Activated T-cell treated with anti-CD3 and anti-CD28 coated beads for 1 hour (primary cell): ENCODE measurements around the gene MST1.

Experiments
- DNase-seq: peaks from one replicate; pipeline ENCODE4 v3.0.0-alpha.2; 2020; ENCODE audit warnings: low read depth

Gene MST1

DNA sequence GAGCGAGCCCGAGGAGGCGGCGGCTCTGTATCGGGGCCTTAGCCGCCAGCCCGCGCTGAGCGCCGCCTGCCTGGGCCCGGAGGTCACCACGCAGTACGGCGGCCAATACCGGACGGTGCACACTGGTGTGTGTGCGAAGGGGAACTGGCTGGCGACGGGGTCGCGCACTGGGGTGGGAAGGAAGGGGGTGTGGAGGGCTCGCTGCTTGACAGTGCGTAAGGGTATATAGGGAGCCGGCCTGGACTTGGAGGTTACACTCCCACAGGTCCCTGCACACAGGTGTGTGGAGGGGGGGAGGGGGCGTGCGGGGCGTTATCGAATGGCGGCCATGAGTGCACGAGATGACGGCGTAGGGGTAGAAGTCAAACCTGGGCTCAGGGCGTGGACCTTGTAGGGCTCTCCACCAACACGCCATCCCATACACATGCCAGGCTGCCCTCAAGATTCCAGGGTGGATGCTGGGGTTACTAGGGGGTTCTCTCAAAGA is 14.7 kb downstream of the MST1 start:
- DNase-seq = peak; percentile 11

DNA sequence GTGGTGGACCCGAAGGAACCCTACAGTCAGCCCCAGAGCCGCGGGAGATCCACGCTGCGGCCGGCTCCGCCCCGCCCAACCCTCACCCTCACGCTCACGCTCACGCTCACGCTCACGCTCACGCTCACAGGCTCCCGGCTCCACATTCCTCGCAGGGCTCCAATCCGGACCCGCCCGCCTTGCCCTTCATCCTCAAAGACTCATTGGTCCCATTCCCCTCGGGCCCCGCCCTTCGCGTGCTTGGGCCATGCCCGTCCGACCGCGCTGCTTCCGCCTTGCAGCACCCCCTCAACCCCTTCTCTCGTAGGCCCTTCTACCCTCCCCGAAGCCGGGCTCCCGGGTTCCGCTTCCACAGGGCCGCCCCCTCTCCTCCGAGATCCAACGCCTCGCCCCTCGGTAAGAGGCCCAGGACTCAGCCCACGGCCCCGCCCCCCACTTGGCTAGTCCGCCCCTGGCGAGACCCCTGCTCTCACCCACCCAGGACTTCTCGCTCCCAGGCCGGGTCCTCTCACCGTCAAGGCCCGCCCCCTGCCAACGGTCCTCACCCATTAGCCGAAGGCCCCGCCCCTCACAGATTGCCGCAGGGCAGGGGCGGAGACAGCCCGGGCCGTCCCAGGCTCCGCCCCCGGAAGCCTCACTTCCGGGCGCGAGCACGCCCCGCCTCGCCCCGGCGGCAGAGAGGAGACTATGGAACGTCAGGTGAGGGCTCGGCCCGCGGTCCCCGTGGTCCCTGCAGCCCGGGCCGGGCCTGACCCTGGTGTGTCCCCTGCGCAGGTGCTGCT is 15.4 kb downstream of the MST1 start, which contains the start of gene APEH:
APEH (plus strand) TSS at position 637 of the 782 bp plus-strand sequence; CDS start at position 688, 51 bp downstream.
- DNase-seq = peak; percentile 95

DNA sequence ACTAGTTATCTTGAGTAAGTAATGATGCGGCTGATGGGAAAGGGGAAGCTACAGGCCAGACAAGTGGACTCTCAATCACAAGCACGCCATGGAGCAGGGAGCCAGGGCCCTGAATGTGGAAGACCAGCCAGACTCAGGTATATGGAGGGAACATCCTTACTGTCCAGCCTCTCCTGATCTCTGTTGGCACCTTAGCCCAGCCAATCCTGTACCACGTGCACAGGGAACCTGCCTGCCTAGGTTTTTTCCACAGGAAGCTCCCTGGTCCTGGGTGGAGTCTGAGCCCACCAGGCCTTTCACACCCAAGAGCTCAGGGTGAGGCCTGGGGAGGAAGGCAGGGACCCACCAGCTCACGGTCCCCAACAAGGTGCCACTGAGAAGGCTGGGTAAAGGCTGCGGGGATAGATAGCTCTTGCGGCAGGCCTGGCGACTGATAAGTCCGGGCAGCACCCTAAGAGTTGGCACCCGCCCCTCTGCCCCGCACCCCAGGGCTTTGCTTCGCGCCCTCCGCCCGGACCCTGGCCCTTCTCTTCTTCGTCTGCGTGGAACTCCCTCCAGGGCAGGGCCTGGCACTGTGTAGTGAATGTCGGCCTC is 16.1 kb downstream of the MST1 start:
- DNase-seq = no peak

- DNase-seq = peak; percentile 58
These were observed 17.7 kb downstream of the MST1 start for GRCh38 chr3:49671291-49672288.

DNA sequence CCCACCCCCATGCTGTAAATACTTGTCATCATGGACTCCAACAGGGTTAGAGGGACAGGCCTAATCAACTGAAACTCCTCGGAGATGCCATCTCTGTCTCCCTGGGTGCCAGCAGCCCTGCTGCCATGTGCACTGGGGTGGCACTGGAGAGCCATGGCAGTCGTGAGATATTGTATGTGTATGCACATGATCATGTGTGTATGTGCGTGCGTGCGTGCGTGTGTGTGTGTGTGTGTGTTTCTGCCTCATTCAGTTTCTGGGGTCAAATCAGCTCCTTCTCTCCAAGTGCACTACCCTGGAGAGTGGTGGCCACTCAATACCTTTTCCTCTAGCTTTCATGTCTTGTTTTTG is 18.4 kb downstream of the MST1 start:
- DNase-seq = no peak

- DNase-seq = no peak
These were observed 19.9 kb downstream of the MST1 start for GRCh38 chr3:49669352-49669751.

DNA sequence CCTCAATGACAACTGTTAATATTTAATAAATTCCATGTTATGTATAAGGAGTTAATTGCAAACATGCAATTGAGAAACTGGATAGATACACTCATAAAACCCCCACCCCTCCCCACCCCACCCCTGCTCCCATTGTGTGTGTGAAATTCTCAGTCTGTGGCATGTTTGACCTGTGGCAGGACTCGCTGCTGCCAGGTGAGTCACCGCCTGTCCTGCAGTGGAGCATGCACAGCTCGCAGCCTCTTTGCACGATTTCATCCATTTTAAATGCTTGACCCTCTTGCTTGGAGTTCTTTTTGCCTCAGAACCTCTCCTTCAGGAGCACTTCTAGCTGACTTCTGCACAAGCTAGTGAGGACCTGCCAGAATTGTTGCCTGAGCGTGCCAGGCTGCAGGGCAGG is 20.4 kb downstream of the MST1 start:
- no peak for DNase-seq

- no peak for DNase-seq
These were observed 20.9 kb downstream of the MST1 start for GRCh38 chr3:49668414-49668797.

- no peak for DNase-seq
These were observed 21.4 kb downstream of the MST1 start for GRCh38 chr3:49667701-49668413.

- no peak for DNase-seq
These were observed 22.7 kb downstream of the MST1 start for GRCh38 chr3:49666592-49666991.

- DNase-seq = no peak
These were observed 23.3 kb downstream of the MST1 start for GRCh38 chr3:49665822-49666519.

- DNase-seq = no peak
These were observed 25.0 kb downstream of the MST1 start for GRCh38 chr3:49664300-49664699.

DNA sequence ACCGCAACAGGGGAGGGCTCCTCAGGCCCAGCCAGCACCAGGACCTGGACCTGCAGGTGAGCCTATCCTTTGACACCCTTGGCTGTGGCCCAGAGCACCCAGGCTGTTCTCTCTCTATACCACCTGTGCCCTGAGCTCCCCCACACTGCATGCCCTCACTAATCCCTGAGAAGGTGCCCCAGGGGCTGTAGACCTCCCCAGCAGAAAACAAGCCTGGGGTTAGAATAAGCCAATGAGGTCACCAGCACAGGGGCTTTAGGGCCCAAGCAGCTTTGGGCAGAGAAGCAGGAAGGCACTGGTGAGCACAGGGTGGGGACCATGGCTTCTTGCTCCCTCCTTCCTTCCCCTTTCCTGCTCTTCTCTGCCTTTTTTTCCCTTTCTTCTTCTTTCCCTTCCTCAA is 25.4 kb downstream of the MST1 start:
- DNase-seq = no peak

- DNase-seq = no peak
These were observed 26.4 kb downstream of the MST1 start for GRCh38 chr3:49662720-49663413.

- no peak for DNase-seq
These were observed 27.3 kb downstream of the MST1 start for GRCh38 chr3:49662021-49662420.

- DNase-seq = no peak
These were observed 28.0 kb downstream of the MST1 start for GRCh38 chr3:49661281-49661680.

DNA sequence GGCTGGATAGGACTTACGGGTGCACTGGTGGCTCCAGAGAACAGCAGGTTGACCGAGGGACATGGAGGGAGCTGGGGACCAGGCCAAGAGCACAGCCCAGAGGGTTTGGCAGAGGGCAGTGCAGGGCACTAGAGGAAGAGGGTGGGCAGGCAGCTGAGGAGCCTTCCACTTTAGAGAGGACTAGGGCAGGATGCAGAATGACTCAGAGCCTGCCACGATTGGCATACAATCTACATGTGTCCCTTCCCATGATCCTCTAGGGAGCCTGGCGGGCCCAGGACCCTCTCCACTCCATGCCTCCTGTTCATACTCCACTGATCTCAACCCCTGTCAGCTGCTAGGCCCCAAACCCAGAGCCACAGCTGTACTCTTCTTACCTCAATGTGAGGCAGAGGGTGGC is 29.5 kb downstream of the MST1 start:
- no peak for DNase-seq

DNA sequence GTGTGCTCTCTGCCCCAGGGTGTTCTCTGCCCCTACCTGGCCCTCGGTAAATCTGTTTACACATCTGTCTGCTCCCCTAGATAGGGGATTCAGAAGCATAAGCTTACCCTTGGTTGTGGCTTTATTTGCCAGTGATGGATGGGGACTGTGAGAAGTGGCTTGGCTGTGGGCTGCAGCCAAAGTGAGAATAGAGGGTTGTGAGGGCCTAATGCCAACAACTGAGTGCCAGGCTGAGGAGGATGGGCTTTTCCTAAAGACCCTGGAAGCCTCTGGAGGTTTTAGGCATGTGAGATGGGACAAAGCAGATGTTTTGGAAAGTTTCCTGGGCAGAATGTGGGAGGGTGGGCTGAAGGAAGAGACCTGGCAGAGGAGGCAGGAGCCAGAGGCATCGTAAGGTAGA is 30.6 kb downstream of the MST1 start:
- no peak for DNase-seq

DNA sequence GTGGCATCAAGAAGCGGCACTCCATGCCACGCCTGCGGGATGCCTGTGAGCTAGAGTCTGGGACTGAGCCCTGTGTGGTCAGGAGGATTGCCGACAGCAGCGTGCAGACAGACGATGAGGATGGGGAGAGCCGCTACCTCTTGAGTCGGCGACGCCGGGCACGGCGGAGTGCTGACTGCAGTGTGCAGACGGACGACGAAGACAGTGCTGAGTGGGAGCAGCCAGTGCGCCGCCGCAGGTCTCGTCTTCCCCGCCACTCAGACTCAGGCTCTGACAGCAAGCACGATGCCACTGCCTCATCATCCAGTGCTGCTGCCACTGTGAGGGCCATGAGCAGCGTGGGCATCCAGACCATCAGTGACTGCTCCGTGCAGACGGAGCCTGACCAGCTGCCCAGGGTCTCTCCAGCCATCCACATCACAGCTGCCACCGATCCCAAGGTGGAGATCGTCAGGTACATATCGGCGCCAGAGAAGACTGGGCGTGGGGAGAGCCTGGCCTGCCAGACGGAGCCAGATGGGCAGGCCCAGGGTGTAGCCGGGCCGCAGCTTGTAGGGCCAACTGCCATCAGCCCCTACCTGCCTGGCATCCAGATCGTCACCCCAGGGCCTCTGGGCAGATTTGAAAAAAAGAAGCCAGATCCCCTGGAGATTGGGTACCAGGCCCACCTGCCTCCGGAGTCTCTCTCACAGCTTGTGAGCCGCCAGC is 31.9 kb downstream of the MST1 start:
- no peak for DNase-seq

DNA sequence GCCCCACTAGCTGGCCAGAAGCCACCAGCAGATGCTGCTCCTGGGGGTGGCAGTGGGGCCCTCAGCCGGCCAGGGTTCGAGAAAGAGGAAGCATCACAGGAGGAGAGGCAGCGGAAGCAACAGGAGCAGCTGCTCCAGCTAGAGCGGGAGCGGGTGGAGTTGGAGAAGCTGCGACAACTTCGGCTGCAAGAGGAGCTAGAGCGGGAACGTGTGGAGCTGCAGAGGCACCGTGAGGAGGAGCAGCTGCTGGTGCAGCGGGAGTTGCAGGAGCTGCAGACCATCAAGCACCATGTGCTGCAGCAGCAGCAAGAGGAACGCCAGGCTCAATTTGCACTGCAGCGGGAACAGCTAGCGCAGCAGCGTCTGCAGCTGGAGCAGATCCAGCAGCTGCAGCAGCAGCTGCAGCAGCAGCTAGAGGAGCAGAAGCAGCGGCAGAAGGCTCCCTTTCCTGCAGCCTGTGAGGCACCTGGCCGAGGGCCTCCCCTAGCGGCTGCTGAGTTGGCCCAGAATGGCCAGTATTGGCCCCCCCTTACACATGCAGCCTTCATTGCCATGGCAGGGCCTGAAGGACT is 32.6 kb downstream of the MST1 start:
- DNase-seq = no peak
